ENCODE data around the gene RPS27A.

Gene RPS27A

GRCh38 chr2:55242617-55243016, 10.1 kb downstream of the RPS27A start:
- no peak for ATAC-seq
- TF ChIP-seq SNAI2 (CRISPR knock-in tag; IDR thresholded peaks at IDR 0.05) (no peak), CSRNP3 (CRISPR knock-in tag; IDR thresholded peaks at IDR 0.05) (no peak), PPARA (CRISPR knock-in tag; IDR thresholded peaks at IDR 0.05; ENCODE audit: borderline replicate concordance) (no peak), GLIS3 (CRISPR knock-in tag; IDR thresholded peaks at IDR 0.05) (no peak), ZFP3 (CRISPR knock-in tag; IDR thresholded peaks at IDR 0.05) (no peak), ZNF70 (CRISPR knock-in tag; IDR thresholded peaks at IDR 0.05) (no peak), ZNF565 (CRISPR knock-in tag; conservative IDR thresholded peaks at IDR 0.05; ENCODE audit: low read depth) (no peak), OSR1 (CRISPR knock-in tag; IDR thresholded peaks at IDR 0.05) (no peak), TSHZ2 (CRISPR knock-in tag; IDR thresholded peaks at IDR 0.05) (no peak), ZFP30 (CRISPR knock-in tag; IDR thresholded peaks at IDR 0.05) (no peak), POU6F1 (CRISPR knock-in tag; IDR thresholded peaks at IDR 0.05; ENCODE audit: borderline replicate concordance, low read depth) (no peak), PATZ1 (CRISPR knock-in tag; IDR thresholded peaks at IDR 0.05; ENCODE audit: borderline replicate concordance) (no peak), ARNTL (CRISPR knock-in tag; IDR thresholded peaks at IDR 0.05; ENCODE audit: borderline replicate concordance, low read depth) (no peak), TCF4 (CRISPR knock-in tag; IDR thresholded peaks at IDR 0.05; ENCODE audit: borderline replicate concordance) (no peak), TOX (CRISPR knock-in tag; IDR thresholded peaks at IDR 0.05; ENCODE audit: borderline replicate concordance) (no peak), CSDC2 (CRISPR knock-in tag; IDR thresholded peaks at IDR 0.05) (no peak), ZC3H10 (CRISPR knock-in tag; IDR thresholded peaks at IDR 0.05) (no peak)

- ATAC-seq: no peak
- TF ChIP-seq ZNF70 (CRISPR knock-in tag; IDR thresholded peaks at IDR 0.05) (no peak), POU6F1 (CRISPR knock-in tag; IDR thresholded peaks at IDR 0.05; ENCODE audit: borderline replicate concordance, low read depth) (no peak), ZNF565 (CRISPR knock-in tag; conservative IDR thresholded peaks at IDR 0.05; ENCODE audit: low read depth) (no peak), ZNF8 (CRISPR knock-in tag; IDR thresholded peaks at IDR 0.05) (no peak), CSDC2 (CRISPR knock-in tag; IDR thresholded peaks at IDR 0.05) (no peak), ZFP30 (CRISPR knock-in tag; IDR thresholded peaks at IDR 0.05) (no peak), RARB (CRISPR knock-in tag; IDR thresholded peaks at IDR 0.05) (no peak), ZC3H10 (CRISPR knock-in tag; IDR thresholded peaks at IDR 0.05) (no peak), PPARA (CRISPR knock-in tag; IDR thresholded peaks at IDR 0.05; ENCODE audit: borderline replicate concordance) (no peak), ZFP3 (CRISPR knock-in tag; IDR thresholded peaks at IDR 0.05) (no peak), CSRNP3 (CRISPR knock-in tag; IDR thresholded peaks at IDR 0.05) (no peak), TSHZ2 (CRISPR knock-in tag; IDR thresholded peaks at IDR 0.05) (no peak), SNAI2 (CRISPR knock-in tag; IDR thresholded peaks at IDR 0.05) (no peak), PATZ1 (CRISPR knock-in tag; IDR thresholded peaks at IDR 0.05; ENCODE audit: borderline replicate concordance) (no peak), ISL1 (CRISPR knock-in tag; IDR thresholded peaks at IDR 0.05) (no peak), OSR1 (CRISPR knock-in tag; IDR thresholded peaks at IDR 0.05) (no peak), ARNTL (CRISPR knock-in tag; IDR thresholded peaks at IDR 0.05; ENCODE audit: borderline replicate concordance, low read depth) (no peak)
These were observed 12.9 kb downstream of the RPS27A start for GRCh38 chr2:55245411-55245810.
